ENCODE measurements around the gene SNRPA1. TPM values are rescaled to one million over a fixed set of nuclear protein-coding genes. Genes with fewer than 3 reads are reported as not detected.
A peak's percentile ranks its signal among the peaks of the same experiment; 100 is the strongest.

The SNRPA1 gene
- total RNA-seq (104 and 113 TPM in 2 replicates), polyA plus RNA-seq (97.7 and 195 TPM in 2 replicates), polyA minus RNA-seq (13.0 and 18.5 TPM in 2 replicates)
- 55.7 TPM for total RNA-seq (2013)

- WGBS (ENCODE audit: insufficient coverage): under 1% methylated on average over 87 of the region's 87 CpGs
- ATAC-seq (ENCODE audit: low read depth) (peak; percentile 82), DNase-seq (peak; percentile 96)
- peaks cover 0 to 4% (median 0%) of the 10 kb centered on the region in 3 donors for H3K9me3 ChIP-seq (ENCODE audit: control extremely low read depth in 1 of 3, control insufficient read depth in 2 of 3, insufficient read depth in 1 of 3, low read length in 2 of 3)
- Mint-ChIP-seq H3K27ac (peak within 1 kb of the TSS; percentile 98), H3K4me1 (peaks cover 45% of the 10 kb centered on the region), H3K27me3 (no peaks in the 10 kb centered on the region), H3K9me3 (ENCODE audit: insufficient read depth) (no peaks in the 10 kb centered on the region), H3K4me3 (peak within 1 kb of the TSS; percentile 96)
- no peak for TF ChIP-seq CTCF (IDR thresholded peaks at IDR 0.05)
- no peak for TF ChIP-seq EZH2 (IDR thresholded peaks at IDR 0.05; ENCODE audit: borderline replicate concordance, insufficient read depth, low read depth, low read length, poor library complexity, severe bottlenecking)
- no peaks in the 10 kb centered on the region for H3K27me3 ChIP-seq (replicated peaks in 1 of 4; ENCODE audit: control extremely low read depth in 1 of 4, control insufficient read depth in 3 of 4, insufficient read depth in 4 of 4, low read length in 3 of 4)
- H4K20me1 ChIP-seq (ENCODE audit: control insufficient read depth, insufficient read depth, low read length, poor library complexity, severe bottlenecking): peaks cover 46% of the 10 kb centered on the region
- H3K4me3 ChIP-seq (ENCODE audit: control extremely low read depth in 1 of 5, extremely low read depth in 1 of 5, insufficient read depth in 1 of 5, low read depth in 2 of 5, low read length in 4 of 5): peak within 1 kb of the TSS; percentile 70 to 96 (median 93)
- peaks cover 9 to 19% of the 10 kb centered on the region in 2 experiments for H3K36me3 ChIP-seq (replicated peaks in 1 of 2; ENCODE audit: control extremely low read depth in 1 of 2, control insufficient read depth in 1 of 2, extremely low read depth in 1 of 2, insufficient read depth in 2 of 2, low read length in 1 of 2)
- CTCF ChIA-PET: interaction anchor here (0.7 to 13.9 kb wide), 10 partner anchors 9 to 429 kb away, joined by 3 to 159 read pairs (median 7); partner anchors contain the start of genes TARS3 and TM2D3
- H3K27ac ChIP-seq (ENCODE audit: low read length in 2 of 2): peak within 1 kb of the TSS; percentile 91 to 93
- H3K4me1 ChIP-seq (ENCODE audit: control insufficient read depth in 2 of 2, insufficient read depth in 2 of 2, low read length in 2 of 2): peaks cover 29 to 30% of the 10 kb centered on the region in 2 donors
- H3K79me2 ChIP-seq (ENCODE audit: control insufficient read depth, insufficient read depth, low read length): peaks cover 52% of the 10 kb centered on the region
- H3K9ac ChIP-seq (ENCODE audit: low read length): peak within 1 kb of the TSS; percentile 90
- H2AFZ ChIP-seq (ENCODE audit: insufficient read depth, low read depth, low read length, poor library complexity, severe bottlenecking): peak within 1 kb of the TSS; percentile 96
- POLR2A ChIA-PET: interaction anchor here (1.0 to 1.7 kb wide), 4 partner anchors 10 to 357 kb away, joined by 3 to 14 read pairs (median 3); partner anchors contain the start of genes CHSY1 and TM2D3
- H3K4me2 ChIP-seq (replicated peaks; ENCODE audit: low read depth, low read length, poor library complexity, severe bottlenecking): peak within 1 kb of the TSS; percentile 81
- intact Hi-C loops (cut with micrococcal nuclease): loop anchor here (1.0 to 5.0 kb wide), 8 partner anchors 18 to 693 kb away; partner anchors contain the start of genes ASB7, CHSY1, LINS1 and SELENOS
Observed at GRCh38 chr15:101294731-101295606, at the start of gene SNRPA1. SNRPA1 (minus strand) TSS chr15:101295248; CDS start chr15:101295178, 70 bp downstream.

GRCh38 chr15:101342056-101342455 lies 47.0 kb upstream of the SNRPA1 start:
- no peak overlapping the region for H3K4me3 Mint-ChIP-seq
- ChIA-PET CTCF (no interaction called here), POLR2A (no interaction called here)
- Histone ChIP-seq H4K20me1 (ENCODE audit: control insufficient read depth, insufficient read depth, low read length, poor library complexity, severe bottlenecking) (no peaks in the 10 kb centered on the region), H3K36me3 (replicated peaks in 1 of 2; ENCODE audit: control extremely low read depth in 1 of 2, control insufficient read depth in 1 of 2, extremely low read depth in 1 of 2, insufficient read depth in 2 of 2, low read length in 1 of 2) (no peaks in the 10 kb centered on the region), H3K9ac (ENCODE audit: low read length) (no peak overlapping the region), H2AFZ (ENCODE audit: insufficient read depth, low read depth, low read length, poor library complexity, severe bottlenecking) (no peak overlapping the region), H3K79me2 (ENCODE audit: control insufficient read depth, insufficient read depth, low read length) (no peaks in the 10 kb centered on the region), H3K4me1 (ENCODE audit: control insufficient read depth in 2 of 2, insufficient read depth in 2 of 2, low read length in 2 of 2) (no peaks in the 10 kb centered on the region), H3K27me3 (replicated peaks in 1 of 4; ENCODE audit: control extremely low read depth in 1 of 4, control insufficient read depth in 3 of 4, insufficient read depth in 4 of 4, low read length in 3 of 4) (peaks cover 0 to 13% (median 2%) of the 10 kb centered on the region in 4 experiments), H3K27ac (ENCODE audit: low read length in 2 of 2) (no peak overlapping the region), H3K9me3 (ENCODE audit: control extremely low read depth in 1 of 3, control insufficient read depth in 2 of 3, insufficient read depth in 1 of 3, low read length in 2 of 3) (peaks cover 0 to 12% (median 2%) of the 10 kb centered on the region in 3 donors), H3K4me3 (ENCODE audit: control extremely low read depth in 1 of 5, extremely low read depth in 1 of 5, insufficient read depth in 1 of 5, low read depth in 2 of 5, low read length in 4 of 5) (no peak overlapping the region), H3K4me2 (replicated peaks; ENCODE audit: low read depth, low read length, poor library complexity, severe bottlenecking) (no peak overlapping the region)
- intact Hi-C loops (cut with micrococcal nuclease): no loop called here
- ATAC-seq (ENCODE audit: low read depth): no peak
- no peak for DNase-seq
- no peak overlapping the region for H3K27ac Mint-ChIP-seq
- H3K4me1 Mint-ChIP-seq: no peaks in the 10 kb centered on the region
- H3K27me3 Mint-ChIP-seq: peaks cover 38% of the 10 kb centered on the region
- TF ChIP-seq CTCF (IDR thresholded peaks at IDR 0.05) (no peak), EZH2 (IDR thresholded peaks at IDR 0.05; ENCODE audit: borderline replicate concordance, insufficient read depth, low read depth, low read length, poor library complexity, severe bottlenecking) (no peak)
- H3K9me3 Mint-ChIP-seq (ENCODE audit: insufficient read depth): no peaks in the 10 kb centered on the region

Data from B cell (primary cell).